Thyroid gland (tissue), 4 donors: Measurements from ENCODE around the gene NLE1.

Experiments used
- POLR2A ChIP-seq, 2 donors: fragments of 450-650 bp; IDR thresholded peaks; one replicate each; pipeline ENCODE4 v1.6.1; 2017; ENCODE audit warnings: antibody characterized with exemption in 2 of 2, mild to moderate bottlenecking in 2 of 2, moderate library complexity in 1 of 2
- TF ChIP-seq, protein P1 (sequence below), 6 experiments: fragments of 200-600 bp in 3 of 6; fragments of 450-650 bp in 3 of 6; sonication (generic) in 3 of 6; IDR thresholded peaks; one replicate each; pipeline ENCODE4 v1.5.1; 2016 to 2019; ENCODE audit warnings: antibody characterized with exemption in 6 of 6, mild to moderate bottlenecking in 2 of 6, inconsistent platforms in 1 of 6, moderate library complexity in 1 of 6

DNA sequence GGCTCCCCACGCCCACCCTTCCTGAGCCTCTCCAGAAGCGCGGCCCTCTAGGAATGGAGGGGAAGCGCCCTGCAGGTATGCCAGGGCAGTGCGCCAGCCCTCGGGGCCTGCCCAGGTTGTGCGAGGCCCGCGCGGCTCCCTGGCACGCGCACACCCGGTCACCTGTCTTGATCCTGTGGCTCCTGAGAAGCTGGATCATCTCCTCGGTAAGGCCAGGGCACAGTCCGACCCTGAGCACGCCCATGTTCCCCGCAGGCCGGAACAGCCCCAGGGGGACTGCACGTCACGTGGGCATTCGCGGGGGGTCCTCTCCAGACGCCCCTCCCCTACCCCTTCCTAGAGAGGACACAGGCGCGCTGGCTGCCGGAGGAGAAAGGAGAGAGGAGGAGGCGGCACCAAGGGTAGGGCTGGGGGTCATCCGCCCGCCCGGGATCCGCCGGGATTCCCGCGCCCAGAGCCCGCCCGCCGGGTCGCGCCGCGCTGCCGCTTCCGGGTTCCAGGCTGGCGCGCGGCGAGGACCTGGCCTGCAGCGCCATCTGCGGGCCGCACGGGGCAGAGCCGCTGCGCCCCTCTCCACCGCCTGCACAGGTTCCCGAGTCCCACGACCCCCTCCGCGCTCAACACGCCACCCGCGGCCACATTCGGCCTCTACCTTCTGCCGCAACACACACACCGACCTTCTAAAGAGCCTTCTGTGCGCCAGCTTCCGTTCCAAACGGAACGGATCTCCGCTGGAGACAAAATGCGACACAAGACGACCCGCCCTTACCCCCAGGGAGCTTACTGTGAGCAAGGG lies 22.5 kb downstream of the NLE1 start, which contains the start of gene RAD51D:
- peak in 1 of 2 donors; percentile 57 for TF ChIP-seq POLR2A (IDR thresholded peaks at IDR 0.05)
- TF ChIP-seq, protein P1, sequence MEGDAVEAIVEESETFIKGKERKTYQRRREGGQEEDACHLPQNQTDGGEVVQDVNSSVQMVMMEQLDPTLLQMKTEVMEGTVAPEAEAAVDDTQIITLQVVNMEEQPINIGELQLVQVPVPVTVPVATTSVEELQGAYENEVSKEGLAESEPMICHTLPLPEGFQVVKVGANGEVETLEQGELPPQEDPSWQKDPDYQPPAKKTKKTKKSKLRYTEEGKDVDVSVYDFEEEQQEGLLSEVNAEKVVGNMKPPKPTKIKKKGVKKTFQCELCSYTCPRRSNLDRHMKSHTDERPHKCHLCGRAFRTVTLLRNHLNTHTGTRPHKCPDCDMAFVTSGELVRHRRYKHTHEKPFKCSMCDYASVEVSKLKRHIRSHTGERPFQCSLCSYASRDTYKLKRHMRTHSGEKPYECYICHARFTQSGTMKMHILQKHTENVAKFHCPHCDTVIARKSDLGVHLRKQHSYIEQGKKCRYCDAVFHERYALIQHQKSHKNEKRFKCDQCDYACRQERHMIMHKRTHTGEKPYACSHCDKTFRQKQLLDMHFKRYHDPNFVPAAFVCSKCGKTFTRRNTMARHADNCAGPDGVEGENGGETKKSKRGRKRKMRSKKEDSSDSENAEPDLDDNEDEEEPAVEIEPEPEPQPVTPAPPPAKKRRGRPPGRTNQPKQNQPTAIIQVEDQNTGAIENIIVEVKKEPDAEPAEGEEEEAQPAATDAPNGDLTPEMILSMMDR (IDR thresholded peaks at IDR 0.05), result peak; percentile 53 to 99 (median 92)
